ENCODE results near the gene FBF1. TPM values are rescaled to one million over a fixed set of nuclear protein-coding genes. Genes with fewer than 3 reads are reported as not detected.

The FBF1 gene
- total RNA-seq, 4 donors from 2014 or later, result 7.8 to 15.0 (median 10.4) TPM

- Histone ChIP-seq H3K4me3 (no peak overlapping the region), H3K36me3 (no peaks in the 10 kb centered on the region), H3K4me1 (peaks cover 29 to 46% (median 35%) of the 10 kb centered on the region in 4 donors), H3K9me3 (no peaks in the 10 kb centered on the region), H3K27me3 (no peaks in the 10 kb centered on the region), H3K27ac (replicated peaks in 1 of 4) (no peak overlapping the region)
- intact Hi-C loops (cut with DNase I), result loop anchor here (5.0 kb wide), 1 partner anchor 39 kb away; the partner anchor contains the start of gene FBF1
- TF ChIP-seq CTCF (IDR thresholded peaks at IDR 0.05) (no peak), EP300 (IDR thresholded peaks at IDR 0.05) (no peak), POLR2AphosphoS5 (IDR thresholded peaks at IDR 0.05) (no peak), POLR2A (IDR thresholded peaks at IDR 0.05; ENCODE audit: low read depth) (no peak)
- DNase-seq (ENCODE audit: extremely low spot score), result no peak
- 88% methylated on average over 7 of the region's 7 CpGs for WGBS
Observed at GRCh38 chr17:75981019-75981615, 40.3 kb upstream of the FBF1 start.

GRCh38 chr17:75980188-75981018, 39.6 kb upstream of the FBF1 start:
- Histone ChIP-seq H3K27ac (replicated peaks in 1 of 4) (peak overlapping the region; percentile 92 to 99 (median 97)), H3K27me3 (no peaks in the 10 kb centered on the region), H3K4me1 (peaks cover 36 to 53% (median 42%) of the 10 kb centered on the region in 4 donors), H3K4me3 (peak overlapping the region; percentile 72 to 98 (median 88)), H3K9me3 (no peaks in the 10 kb centered on the region), H3K36me3 (no peaks in the 10 kb centered on the region)
- TF ChIP-seq POLR2AphosphoS5 (IDR thresholded peaks at IDR 0.05), result no peak
- no peak for TF ChIP-seq CTCF (IDR thresholded peaks at IDR 0.05)
- TF ChIP-seq EP300 (IDR thresholded peaks at IDR 0.05), result no peak
- no peak for TF ChIP-seq POLR2A (IDR thresholded peaks at IDR 0.05; ENCODE audit: low read depth)
- 87% methylated on average over 18 of the region's 18 CpGs for WGBS
- DNase-seq (ENCODE audit: extremely low spot score), result no peak
- intact Hi-C loops (cut with DNase I), result loop anchor here (5.0 kb wide), 1 partner anchor 38 kb away; the partner anchor contains the start of gene FBF1

GRCh38 chr17:75979705-75980187, 38.9 kb upstream of the FBF1 start:
- WGBS, result 2% methylated on average over 16 of the region's 19 CpGs
- Histone ChIP-seq H3K4me1 (peaks cover 36 to 55% (median 46%) of the 10 kb centered on the region in 4 donors), H3K27ac (replicated peaks in 1 of 4) (peak overlapping the region; percentile 92 to 99 (median 97)), H3K36me3 (peaks cover 0 to 2% (median 0%) of the 10 kb centered on the region in 4 donors), H3K4me3 (peak overlapping the region; percentile 72 to 98 (median 88)), H3K9me3 (no peaks in the 10 kb centered on the region), H3K27me3 (no peaks in the 10 kb centered on the region)
- DNase-seq (ENCODE audit: extremely low spot score), result no peak
- TF ChIP-seq POLR2A (IDR thresholded peaks at IDR 0.05; ENCODE audit: low read depth), result no peak
- peak; percentile 50 for TF ChIP-seq EP300 (IDR thresholded peaks at IDR 0.05)
- TF ChIP-seq CTCF (IDR thresholded peaks at IDR 0.05), result no peak
- TF ChIP-seq POLR2AphosphoS5 (IDR thresholded peaks at IDR 0.05), result no peak
- intact Hi-C loops (cut with DNase I), result loop anchor here (5.0 kb wide), 2 partner anchors 37 to 72 kb away; partner anchors contain the start of gene FBF1

GRCh38 chr17:75978938-75979704, 38.3 kb upstream of the FBF1 start, which contains the start of the genes ACOX1 and TEN1:
Gene ACOX1 (minus strand): TSS chr17:75979166. CDS start chr17:75979073, 93 bp downstream.
Gene TEN1 (plus strand): TSS chr17:75979240. CDS start chr17:75986193, 6,953 bp downstream.
- Histone ChIP-seq H3K27ac (replicated peaks in 1 of 4) (peak within 1 kb of the TSS; percentile 92 to 99 (median 97)), H3K36me3 (peaks cover 0 to 6% (median 0%) of the 10 kb centered on the region in 4 donors), H3K27me3 (no peaks in the 10 kb centered on the region), H3K4me1 (peaks cover 39 to 55% (median 46%) of the 10 kb centered on the region in 4 donors), H3K4me3 (peak within 1 kb of the TSS; percentile 72 to 98 (median 88)), H3K9me3 (no peaks in the 10 kb centered on the region)
- TF ChIP-seq POLR2A (IDR thresholded peaks at IDR 0.05; ENCODE audit: low read depth), result peak; percentile 80
- TF ChIP-seq POLR2AphosphoS5 (IDR thresholded peaks at IDR 0.05), result peak; percentile 89 to 96
- no peak for TF ChIP-seq EP300 (IDR thresholded peaks at IDR 0.05)
- TF ChIP-seq CTCF (IDR thresholded peaks at IDR 0.05), result peak; percentile 7 to 40 (median 22)
- 1% methylated on average over 36 of the region's 72 CpGs for WGBS
- intact Hi-C loops (cut with DNase I), result loop anchor here (5.0 kb wide), 1 partner anchor 72 kb away; no protein-coding TSS in a partner anchor
- peak; percentile 99 for DNase-seq (ENCODE audit: extremely low spot score)

Data from esophagus muscularis mucosa (tissue), 4 donors.